HG02571 (cell line): ENCODE results near the gene SH2D4B.
A peak's percentile ranks its signal among the peaks of the same experiment; 100 is the strongest.
"Not testable (repeated sequence)": the region's sequence is repeated elsewhere in the genome, so short reads cannot be mapped to it uniquely, and the experiment has no call there.

ENCODE experiments used
- ATAC-seq: cut with Tn5 transposase; IDR thresholded peaks from one replicate; pipeline ENCODE4 v1.9.1; 2021; ENCODE audit warnings: mild to moderate bottlenecking, moderate library complexity; ENCODE audit not compliant: unreplicated experiment

SH2D4B gene

GRCh38 chr10:80523773-80524172 lies 13.9 kb upstream of the SH2D4B start:
- no peak for ATAC-seq

GRCh38 chr10:80524190-80524909 lies 13.4 kb upstream of the SH2D4B start:
- ATAC-seq: no peak

GRCh38 chr10:80526218-80526617 lies 11.5 kb upstream of the SH2D4B start:
- no peak for ATAC-seq

- ATAC-seq: no peak
Observed at GRCh38 chr10:80526742-80527141, 11.0 kb upstream of the SH2D4B start.

GRCh38 chr10:80528185-80528700 lies 9.5 kb upstream of the SH2D4B start:
- ATAC-seq: no peak

- no peak for ATAC-seq
Observed at GRCh38 chr10:80528901-80529300, 8.8 kb upstream of the SH2D4B start.

GRCh38 chr10:80529604-80530003 lies 8.1 kb upstream of the SH2D4B start:
- ATAC-seq: no peak

- ATAC-seq: no peak
Observed at GRCh38 chr10:80530251-80530650, 7.5 kb upstream of the SH2D4B start.

GRCh38 chr10:80530816-80531215 lies 6.9 kb upstream of the SH2D4B start:
- ATAC-seq: no peak

GRCh38 chr10:80532571-80532970 lies 5.1 kb upstream of the SH2D4B start:
- ATAC-seq: no peak

GRCh38 chr10:80534059-80534458 lies 3.6 kb upstream of the SH2D4B start:
- ATAC-seq: not testable (repeated sequence)

- ATAC-seq: not testable (repeated sequence)
Observed at GRCh38 chr10:80534646-80535045, 3.1 kb upstream of the SH2D4B start.

GRCh38 chr10:80535671-80536360 lies 1.9 kb upstream of the SH2D4B start:
- ATAC-seq: peak; percentile 81

- ATAC-seq: no peak
Observed at GRCh38 chr10:80536361-80536835, 1.3 kb upstream of the SH2D4B start.

- no peak for ATAC-seq
Observed at GRCh38 chr10:80537086-80537735, 491 bp upstream of the SH2D4B start.

GRCh38 chr10:80538481-80539185 lies 931 bp downstream of the SH2D4B start:
- no peak for ATAC-seq

GRCh38 chr10:80539421-80540031 lies 1.8 kb downstream of the SH2D4B start:
- no peak for ATAC-seq

GRCh38 chr10:80540136-80540535 lies 2.4 kb downstream of the SH2D4B start:
- ATAC-seq: no peak

GRCh38 chr10:80540618-80540980 lies 2.9 kb downstream of the SH2D4B start:
- no peak for ATAC-seq

GRCh38 chr10:80540981-80541750 lies 3.5 kb downstream of the SH2D4B start:
- ATAC-seq: peak; percentile 58
